ENCODE measurements around the gene LTBP4. TPM values are rescaled to one million over a fixed set of nuclear protein-coding genes. Genes with fewer than 3 reads are reported as not detected.

LTBP4 gene
- total and polyA plus RNA-seq, 12 donors, result 114 to 263 (median 234) TPM

DNA sequence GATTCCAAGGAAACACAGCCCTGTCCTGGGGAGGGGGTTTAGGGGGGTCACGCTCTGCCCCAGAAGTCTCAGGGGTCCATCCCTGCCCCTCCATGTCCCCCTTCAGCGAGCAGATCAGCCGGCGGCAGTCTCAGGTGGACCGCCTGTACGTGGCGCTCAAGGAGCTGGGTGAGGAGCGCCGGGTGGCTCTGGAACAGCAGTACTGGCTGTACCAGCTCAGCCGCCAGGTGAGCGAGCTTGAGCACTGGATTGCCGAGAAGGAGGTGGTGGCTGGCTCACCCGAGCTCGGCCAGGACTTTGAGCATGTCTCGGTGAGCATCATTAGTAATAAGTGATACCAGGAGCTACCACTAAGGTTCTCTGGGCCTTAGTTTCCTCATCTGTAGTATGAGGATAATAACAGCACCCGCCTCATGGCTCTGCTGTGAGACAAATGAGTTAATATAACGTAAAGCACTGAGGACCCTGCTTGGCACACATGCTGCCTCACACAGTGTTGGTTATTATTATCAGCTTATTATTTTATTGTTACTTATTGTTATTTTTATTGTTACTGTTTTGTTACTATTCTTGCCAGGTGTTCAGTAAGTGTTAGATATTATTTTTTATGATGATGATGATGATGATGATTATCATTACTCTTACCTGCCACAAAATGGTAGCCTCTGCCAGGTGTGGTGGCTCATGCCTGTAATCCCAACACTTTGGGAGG lies 45.0 kb upstream of the LTBP4 start:
- H3K36me3 ChIP-seq, result no peaks in the 10 kb centered on the region
- intact Hi-C loops (cut with DNase I), result loop anchor here in 1 of 10 donors (5.0 kb wide), 1 partner anchor 41 kb away; no protein-coding TSS in a partner anchor
- H3K4me1 ChIP-seq, result no peaks in the 10 kb centered on the region
- ATAC-seq (no peak), DNase-seq (no peak)
- WGBS, 2 donors, result 81 to 83% methylated on average over 17 of the region's 17 CpGs
- no peak overlapping the region for H3K4me3 ChIP-seq
- H3K9me3 ChIP-seq, result no peaks in the 10 kb centered on the region
- TF ChIP-seq, protein P1, sequence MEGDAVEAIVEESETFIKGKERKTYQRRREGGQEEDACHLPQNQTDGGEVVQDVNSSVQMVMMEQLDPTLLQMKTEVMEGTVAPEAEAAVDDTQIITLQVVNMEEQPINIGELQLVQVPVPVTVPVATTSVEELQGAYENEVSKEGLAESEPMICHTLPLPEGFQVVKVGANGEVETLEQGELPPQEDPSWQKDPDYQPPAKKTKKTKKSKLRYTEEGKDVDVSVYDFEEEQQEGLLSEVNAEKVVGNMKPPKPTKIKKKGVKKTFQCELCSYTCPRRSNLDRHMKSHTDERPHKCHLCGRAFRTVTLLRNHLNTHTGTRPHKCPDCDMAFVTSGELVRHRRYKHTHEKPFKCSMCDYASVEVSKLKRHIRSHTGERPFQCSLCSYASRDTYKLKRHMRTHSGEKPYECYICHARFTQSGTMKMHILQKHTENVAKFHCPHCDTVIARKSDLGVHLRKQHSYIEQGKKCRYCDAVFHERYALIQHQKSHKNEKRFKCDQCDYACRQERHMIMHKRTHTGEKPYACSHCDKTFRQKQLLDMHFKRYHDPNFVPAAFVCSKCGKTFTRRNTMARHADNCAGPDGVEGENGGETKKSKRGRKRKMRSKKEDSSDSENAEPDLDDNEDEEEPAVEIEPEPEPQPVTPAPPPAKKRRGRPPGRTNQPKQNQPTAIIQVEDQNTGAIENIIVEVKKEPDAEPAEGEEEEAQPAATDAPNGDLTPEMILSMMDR (IDR thresholded peaks at IDR 0.05), result no peak
- H3K27ac ChIP-seq, result no peak overlapping the region
- H3K27me3 ChIP-seq, result peaks cover 0 to 55% (median 33%) of the 10 kb centered on the region in 7 donors

DNA sequence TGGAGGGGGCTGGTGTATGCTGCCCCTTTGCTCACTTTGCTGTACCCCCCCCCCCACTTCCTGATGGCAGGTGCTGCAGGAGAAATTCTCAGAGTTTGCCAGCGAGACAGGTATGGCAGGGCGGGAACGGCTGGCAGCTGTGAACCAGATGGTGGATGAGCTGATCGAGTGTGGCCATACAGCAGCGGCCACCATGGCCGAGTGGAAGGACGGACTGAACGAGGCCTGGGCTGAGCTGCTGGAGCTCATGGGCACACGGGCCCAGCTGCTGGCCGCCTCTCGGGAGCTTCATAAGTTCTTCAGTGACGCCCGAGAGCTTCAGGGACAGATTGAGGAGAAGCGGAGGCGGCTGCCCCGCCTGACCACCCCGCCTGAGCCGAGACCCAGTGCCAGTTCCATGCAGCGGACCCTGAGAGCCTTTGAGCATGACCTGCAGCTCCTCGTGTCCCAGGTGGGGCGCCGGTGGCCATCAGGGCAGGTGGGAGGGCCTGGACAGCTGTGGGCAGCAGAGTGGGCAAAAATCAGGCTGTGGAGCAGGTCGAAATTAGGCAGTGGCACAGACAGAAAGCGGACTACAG lies 44.1 kb upstream of the LTBP4 start:
- Histone ChIP-seq H3K4me1 (no peaks in the 10 kb centered on the region), H3K36me3 (no peaks in the 10 kb centered on the region), H3K27me3 (peaks cover 0 to 51% (median 41%) of the 10 kb centered on the region in 7 donors), H3K4me3 (no peak overlapping the region), H3K27ac (no peak overlapping the region), H3K9me3 (no peaks in the 10 kb centered on the region)
- no peak for ATAC-seq
- TF ChIP-seq, protein P1 (IDR thresholded peaks at IDR 0.05), result no peak
- intact Hi-C loops (cut with DNase I), result loop anchor here in 1 of 10 donors (5.0 kb wide), 1 partner anchor 40 kb away; no protein-coding TSS in a partner anchor
- no peak for DNase-seq
- 83 to 87% methylated on average over 24 of the region's 24 CpGs for WGBS, 2 donors

DNA sequence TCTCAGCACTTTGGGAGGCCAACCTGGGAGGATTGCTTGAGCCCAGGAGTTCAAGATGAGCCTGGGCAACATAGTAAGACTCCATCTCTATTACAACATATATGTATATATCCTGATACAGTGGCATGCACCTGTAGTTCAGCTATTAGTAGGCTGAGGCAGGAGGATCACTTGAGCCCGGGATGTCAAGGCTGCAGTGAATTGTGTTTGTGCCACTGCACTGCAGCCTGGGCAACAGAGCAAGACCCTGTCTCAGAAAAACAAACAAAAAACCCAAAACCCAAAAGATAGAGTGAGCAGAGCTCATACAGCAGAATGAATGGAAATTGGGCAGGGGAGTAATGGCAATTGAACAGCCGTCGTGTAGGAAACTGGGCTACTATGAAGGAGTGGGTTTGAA lies 41.8 kb upstream of the LTBP4 start:
- H3K27ac ChIP-seq, result no peak overlapping the region
- H3K36me3 ChIP-seq, result no peaks in the 10 kb centered on the region
- H3K27me3 ChIP-seq, result peaks cover 0 to 36% (median 24%) of the 10 kb centered on the region in 7 donors
- ATAC-seq (no peak), DNase-seq (no peak)
- 76 to 94% methylated on average over 3 of the region's 3 CpGs for WGBS, 2 donors
- no peak overlapping the region for H3K4me3 ChIP-seq
- intact Hi-C loops (cut with DNase I), result loop anchor here in 1 of 10 donors (5.0 kb wide), 1 partner anchor 38 kb away; no protein-coding TSS in a partner anchor
- TF ChIP-seq, protein P1 (IDR thresholded peaks at IDR 0.05), result no peak
- no peaks in the 10 kb centered on the region for H3K4me1 ChIP-seq
- H3K9me3 ChIP-seq, result no peaks in the 10 kb centered on the region

DNA sequence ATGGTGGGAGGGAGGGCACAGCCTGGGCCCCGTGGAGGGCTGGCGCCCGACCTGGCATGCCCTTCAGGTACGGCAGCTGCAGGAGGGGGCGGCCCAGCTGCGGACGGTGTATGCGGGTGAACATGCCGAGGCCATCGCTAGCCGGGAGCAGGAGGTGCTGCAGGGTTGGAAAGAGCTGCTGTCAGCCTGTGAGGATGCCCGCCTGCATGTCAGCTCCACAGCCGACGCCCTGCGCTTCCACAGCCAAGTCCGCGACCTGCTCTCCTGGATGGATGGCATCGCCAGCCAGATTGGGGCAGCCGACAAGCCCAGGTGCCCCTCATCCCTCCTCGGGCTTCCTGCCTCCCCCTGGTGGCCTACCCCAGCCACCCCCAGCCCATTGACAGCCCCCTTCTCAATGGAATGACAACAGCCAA lies 41.1 kb upstream of the LTBP4 start:
- ATAC-seq (peak in 1 of 8 donors; percentile 50), DNase-seq (no peak)
- H3K36me3 ChIP-seq, result no peaks in the 10 kb centered on the region
- no peaks in the 10 kb centered on the region for H3K4me1 ChIP-seq
- H3K9me3 ChIP-seq, result no peaks in the 10 kb centered on the region
- TF ChIP-seq, protein P1 (IDR thresholded peaks at IDR 0.05), result no peak
- WGBS, 2 donors, result 70 to 74% methylated on average over 20 of the region's 20 CpGs
- H3K27me3 ChIP-seq, result peaks cover 0 to 36% (median 24%) of the 10 kb centered on the region in 7 donors
- H3K4me3 ChIP-seq, result no peak overlapping the region
- intact Hi-C loops (cut with DNase I), result no loop called here
- no peak overlapping the region for H3K27ac ChIP-seq

Measured in heart right ventricle (tissue), 16 donors.